SU-DHL-6 (cell line): ENCODE data around the gene ZFR2.

Source experiments
- H2AFZ ChIP-seq: fragments of 200-600 bp; sonication (generic); 2 replicates; pipeline ENCODE4 v1.6.1; 2014; ENCODE audit warnings: low read depth, mild to moderate bottlenecking, moderate library complexity, mixed read lengths, antibody characterized with exemption, low read length; ENCODE audit not compliant: severe bottlenecking
- H3F3A ChIP-seq: fragments of 200-600 bp; shearing (Covaris generic); 2 replicates; pipeline ENCODE4 v1.6.0; 2016; ENCODE audit warnings: antibody characterized with exemption, mild to moderate bottlenecking; ENCODE audit not compliant: insufficient read depth
- H3K27ac ChIP-seq: fragments of 200-600 bp; sonication (generic); 2 replicates; pipeline ENCODE4 v1.5.1; 2016; ENCODE audit warnings: low read depth, mild to moderate bottlenecking, low read length, moderate library complexity, mixed read lengths
- H3K27me3 ChIP-seq: fragments of 200-600 bp; sonication (generic), shearing (Covaris generic); 2 replicates; pipeline ENCODE4 v1.6.0; 2014; ENCODE audit warnings: mild to moderate bottlenecking, low read length
- H3K36me3 ChIP-seq: fragments of 200-600 bp; sonication (generic); 2 replicates; pipeline ENCODE4 v1.6.1; 2014; ENCODE audit warnings: mild to moderate bottlenecking, low read length, mixed read lengths
- H3K4me2 ChIP-seq: fragments of 300-600, 200-600 bp; shearing (Covaris generic), sonication (generic); 2 replicates; pipeline ENCODE4 v1.6.0; 2014; ENCODE audit warnings: low read length, low read depth, mild to moderate bottlenecking; ENCODE audit not compliant: poor library complexity, severe bottlenecking
- H3K4me3 ChIP-seq: fragments of 200-600 bp; sonication (generic); 2 replicates; pipeline ENCODE4 v1.5.1; 2014; ENCODE audit warnings: antibody characterized with exemption, low read length, mild to moderate bottlenecking, mixed read lengths; ENCODE audit not compliant: insufficient read depth, poor library complexity, severe bottlenecking
- H3K79me2 ChIP-seq: fragments of 200-600 bp; sonication (generic); 2 replicates; pipeline ENCODE4 v1.6.1; 2014; ENCODE audit warnings: mild to moderate bottlenecking, low read length, moderate library complexity; ENCODE audit not compliant: insufficient read depth
- H3K9ac ChIP-seq: fragments of 200-600 bp; sonication (generic); 2 replicates; pipeline ENCODE4 v1.7.0; 2014; ENCODE audit warnings: mild to moderate bottlenecking, low read length
- H3K9me2 ChIP-seq: fragments of 200-600 bp; sonication (generic); replicated peaks from 2 replicates; pipeline ENCODE4 v1.6.1; 2014; ENCODE audit warnings: low read length; ENCODE audit not compliant: insufficient read depth
- H3K9me3 ChIP-seq: fragments of 200-600 bp; sonication (generic); 2 replicates; pipeline ENCODE4 v1.6.1; 2014; ENCODE audit warnings: low read length, mixed read lengths; ENCODE audit not compliant: insufficient read depth
- H4K20me1 ChIP-seq: fragments of 200-600 bp; sonication (generic); 2 replicates; pipeline ENCODE4 v1.6.1; 2014; ENCODE audit warnings: low read depth, mild to moderate bottlenecking, antibody characterized with exemption, low read length, moderate library complexity, mixed read lengths
- EZH2phosphoT487 ChIP-seq: fragments of 200-600 bp; sonication (generic), shearing (Covaris generic); conservative IDR thresholded peaks from 2 replicates; pipeline ENCODE4 v1.6.1; 2018; ENCODE audit warnings: mild to moderate bottlenecking, antibody characterized with exemption, low read length, moderate library complexity, mixed read lengths
- TF ChIP-seq, protein P1 (sequence below): fragments of 200-600 bp; sonication (generic); IDR thresholded peaks from one replicate; pipeline ENCODE4 v1.5.1; 2017; ENCODE audit warnings: antibody characterized with exemption, mild to moderate bottlenecking, low read length, moderate library complexity; ENCODE audit not compliant: insufficient read depth, poor library complexity, severe bottlenecking

The ZFR2 gene

DNA sequence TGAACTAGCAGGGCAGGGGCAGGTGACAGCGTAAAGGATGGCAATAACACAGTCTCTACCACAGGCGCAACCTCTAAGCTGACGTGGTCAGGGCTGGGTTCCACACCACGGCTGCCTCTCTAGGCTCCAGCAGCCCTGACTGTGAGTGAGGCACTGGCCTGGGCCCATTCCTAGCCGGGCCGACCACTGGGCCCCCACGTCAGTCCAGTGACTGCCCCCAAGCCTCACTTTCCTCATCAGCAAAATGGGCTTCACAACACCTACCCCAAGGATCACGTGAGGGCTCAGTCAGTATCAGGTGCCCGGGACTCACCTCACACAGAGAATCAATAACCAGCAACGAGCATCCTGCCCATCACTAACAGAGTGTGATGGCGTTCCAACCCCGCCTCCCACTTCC is 5.2 kb downstream of the ZFR2 start:
- Histone ChIP-seq H3K4me3 (no peak overlapping the region), H3K4me2 (no peak overlapping the region), H3K27me3 (no peaks in the 10 kb centered on the region), H3K27ac (no peak overlapping the region), H3K36me3 (no peaks in the 10 kb centered on the region), H2AFZ (no peak overlapping the region), H3K9me2 (no peaks in the 10 kb centered on the region), H3F3A (no peaks in the 10 kb centered on the region), H3K79me2 (no peaks in the 10 kb centered on the region), H3K9me3 (no peaks in the 10 kb centered on the region), H3K9ac (no peak overlapping the region), H4K20me1 (no peaks in the 10 kb centered on the region)
- TF ChIP-seq, protein P1, sequence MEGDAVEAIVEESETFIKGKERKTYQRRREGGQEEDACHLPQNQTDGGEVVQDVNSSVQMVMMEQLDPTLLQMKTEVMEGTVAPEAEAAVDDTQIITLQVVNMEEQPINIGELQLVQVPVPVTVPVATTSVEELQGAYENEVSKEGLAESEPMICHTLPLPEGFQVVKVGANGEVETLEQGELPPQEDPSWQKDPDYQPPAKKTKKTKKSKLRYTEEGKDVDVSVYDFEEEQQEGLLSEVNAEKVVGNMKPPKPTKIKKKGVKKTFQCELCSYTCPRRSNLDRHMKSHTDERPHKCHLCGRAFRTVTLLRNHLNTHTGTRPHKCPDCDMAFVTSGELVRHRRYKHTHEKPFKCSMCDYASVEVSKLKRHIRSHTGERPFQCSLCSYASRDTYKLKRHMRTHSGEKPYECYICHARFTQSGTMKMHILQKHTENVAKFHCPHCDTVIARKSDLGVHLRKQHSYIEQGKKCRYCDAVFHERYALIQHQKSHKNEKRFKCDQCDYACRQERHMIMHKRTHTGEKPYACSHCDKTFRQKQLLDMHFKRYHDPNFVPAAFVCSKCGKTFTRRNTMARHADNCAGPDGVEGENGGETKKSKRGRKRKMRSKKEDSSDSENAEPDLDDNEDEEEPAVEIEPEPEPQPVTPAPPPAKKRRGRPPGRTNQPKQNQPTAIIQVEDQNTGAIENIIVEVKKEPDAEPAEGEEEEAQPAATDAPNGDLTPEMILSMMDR, result no peak
- no peak for TF ChIP-seq EZH2phosphoT487

DNA sequence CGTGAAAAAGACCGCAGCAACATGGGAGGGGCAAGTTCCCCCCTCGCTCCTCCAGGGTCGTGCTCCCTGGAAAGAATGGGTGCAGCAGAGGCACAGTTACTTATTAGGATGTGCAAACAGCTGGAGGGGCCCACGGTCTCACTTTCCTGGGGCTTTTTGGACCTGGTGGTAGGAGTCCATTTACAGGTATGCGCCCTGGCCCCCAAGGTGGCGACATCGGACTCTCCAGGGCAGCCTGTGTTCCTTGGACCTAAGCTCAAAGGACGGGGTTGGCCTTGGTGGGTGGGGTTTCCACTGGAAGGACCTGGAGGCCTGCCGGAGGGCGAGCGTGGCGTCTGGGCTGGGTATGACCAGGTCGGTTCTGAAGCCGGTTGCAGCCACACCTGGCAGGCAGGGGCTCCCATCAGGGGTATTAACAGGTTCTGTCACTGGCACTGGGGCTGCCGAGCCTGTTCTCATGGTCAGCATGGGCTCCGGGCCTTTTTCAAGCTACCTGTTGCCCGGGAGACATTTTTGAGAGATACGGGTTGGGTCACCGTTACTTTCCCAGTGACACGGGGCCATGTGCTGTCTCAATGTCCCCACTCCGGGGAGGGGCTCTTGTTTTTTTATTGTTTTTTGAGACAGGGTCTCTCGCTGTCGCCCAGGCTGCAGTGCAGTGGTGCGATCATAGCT is 5.9 kb downstream of the ZFR2 start:
- Histone ChIP-seq H2AFZ (no peak overlapping the region), H3K9ac (no peak overlapping the region), H3K27ac (no peak overlapping the region), H3K9me3 (no peaks in the 10 kb centered on the region), H3K4me2 (no peak overlapping the region), H3K36me3 (no peaks in the 10 kb centered on the region), H4K20me1 (no peaks in the 10 kb centered on the region), H3K4me3 (no peak overlapping the region), H3F3A (no peaks in the 10 kb centered on the region), H3K9me2 (no peaks in the 10 kb centered on the region), H3K79me2 (no peaks in the 10 kb centered on the region), H3K27me3 (no peaks in the 10 kb centered on the region)
- no peak for TF ChIP-seq EZH2phosphoT487
- TF ChIP-seq, protein P1, result no peak

- no peaks in the 10 kb centered on the region for H3K9me3 ChIP-seq
- no peak for TF ChIP-seq EZH2phosphoT487
- H3K4me2 ChIP-seq, result no peak overlapping the region
- H3K27me3 ChIP-seq, result no peaks in the 10 kb centered on the region
- no peaks in the 10 kb centered on the region for H4K20me1 ChIP-seq
- no peak overlapping the region for H3K4me3 ChIP-seq
- H3K79me2 ChIP-seq, result no peaks in the 10 kb centered on the region
- H3K27ac ChIP-seq, result no peak overlapping the region
- no peaks in the 10 kb centered on the region for H3F3A ChIP-seq
- H3K36me3 ChIP-seq, result no peaks in the 10 kb centered on the region
- H3K9me2 ChIP-seq, result no peaks in the 10 kb centered on the region
- no peak overlapping the region for H2AFZ ChIP-seq
- H3K9ac ChIP-seq, result no peak overlapping the region
Observed at GRCh38 chr19:3860499-3860898, 8.3 kb downstream of the ZFR2 start.

- Histone ChIP-seq H3K27me3 (no peaks in the 10 kb centered on the region), H3K79me2 (no peaks in the 10 kb centered on the region), H3K9me3 (no peaks in the 10 kb centered on the region), H4K20me1 (no peaks in the 10 kb centered on the region), H3K36me3 (no peaks in the 10 kb centered on the region), H3F3A (no peaks in the 10 kb centered on the region), H2AFZ (no peak overlapping the region), H3K9ac (no peak overlapping the region), H3K27ac (no peak overlapping the region), H3K4me2 (no peak overlapping the region), H3K4me3 (no peak overlapping the region), H3K9me2 (no peaks in the 10 kb centered on the region)
- TF ChIP-seq, protein P1, result no peak
- TF ChIP-seq EZH2phosphoT487, result no peak
Observed at GRCh38 chr19:3857449-3858003, 11.3 kb downstream of the ZFR2 start.
